ENCODE measurements around the gene SH3RF1.

- TF ChIP-seq MYC (IDR thresholded peaks at IDR 0.05; ENCODE audit: insufficient read depth, insufficient read length, insufficient replicate concordance, low read length, severe bottlenecking) (no peak), EP300 (IDR thresholded peaks at IDR 0.05; ENCODE audit: borderline replicate concordance in 1 of 2, control insufficient read depth in 1 of 2, low read depth in 2 of 2, low read length in 2 of 2) (no peak), REST (IDR thresholded peaks at IDR 0.05; ENCODE audit: low read depth, low read length) (no peak), CTCF (IDR thresholded peaks at IDR 0.05 in 2 of 3, conservative IDR thresholded peaks at IDR 0.05 in 1 of 3; ENCODE audit: control insufficient read depth in 2 of 3, extremely low read depth in 1 of 3, insufficient read depth in 1 of 3, low read depth in 3 of 3, low read length in 3 of 3) (no peak), ZZZ3 (IDR thresholded peaks at IDR 0.05; ENCODE audit: control insufficient read depth, insufficient read length, low read depth) (no peak), SIN3A (IDR thresholded peaks at IDR 0.05; ENCODE audit: low read depth, low read length) (no peak), CREM (IDR thresholded peaks at IDR 0.05; ENCODE audit: low read depth) (no peak), RCOR1 (conservative IDR thresholded peaks at IDR 0.05; ENCODE audit: low read depth, low read length) (no peak), POLR2AphosphoS5 (IDR thresholded peaks at IDR 0.05; ENCODE audit: low read length) (no peak), GABPA (IDR thresholded peaks at IDR 0.05; ENCODE audit: low read depth) (no peak), JUNB (IDR thresholded peaks at IDR 0.05) (no peak), POLR2A (IDR thresholded peaks at IDR 0.05; ENCODE audit: low read depth, low read length) (no peak)
- TF ChIP-seq, protein P1, sequence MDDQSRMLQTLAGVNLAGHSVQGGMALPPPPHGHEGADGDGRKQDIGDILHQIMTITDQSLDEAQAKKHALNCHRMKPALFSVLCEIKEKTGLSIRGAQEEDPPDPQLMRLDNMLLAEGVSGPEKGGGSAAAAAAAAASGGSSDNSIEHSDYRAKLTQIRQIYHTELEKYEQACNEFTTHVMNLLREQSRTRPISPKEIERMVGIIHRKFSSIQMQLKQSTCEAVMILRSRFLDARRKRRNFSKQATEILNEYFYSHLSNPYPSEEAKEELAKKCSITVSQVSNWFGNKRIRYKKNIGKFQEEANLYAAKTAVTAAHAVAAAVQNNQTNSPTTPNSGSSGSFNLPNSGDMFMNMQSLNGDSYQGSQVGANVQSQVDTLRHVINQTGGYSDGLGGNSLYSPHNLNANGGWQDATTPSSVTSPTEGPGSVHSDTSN (IDR thresholded peaks at IDR 0.05; ENCODE audit: insufficient replicate concordance, low read depth, low read length): no peak
- TF ChIP-seq, protein P2, sequence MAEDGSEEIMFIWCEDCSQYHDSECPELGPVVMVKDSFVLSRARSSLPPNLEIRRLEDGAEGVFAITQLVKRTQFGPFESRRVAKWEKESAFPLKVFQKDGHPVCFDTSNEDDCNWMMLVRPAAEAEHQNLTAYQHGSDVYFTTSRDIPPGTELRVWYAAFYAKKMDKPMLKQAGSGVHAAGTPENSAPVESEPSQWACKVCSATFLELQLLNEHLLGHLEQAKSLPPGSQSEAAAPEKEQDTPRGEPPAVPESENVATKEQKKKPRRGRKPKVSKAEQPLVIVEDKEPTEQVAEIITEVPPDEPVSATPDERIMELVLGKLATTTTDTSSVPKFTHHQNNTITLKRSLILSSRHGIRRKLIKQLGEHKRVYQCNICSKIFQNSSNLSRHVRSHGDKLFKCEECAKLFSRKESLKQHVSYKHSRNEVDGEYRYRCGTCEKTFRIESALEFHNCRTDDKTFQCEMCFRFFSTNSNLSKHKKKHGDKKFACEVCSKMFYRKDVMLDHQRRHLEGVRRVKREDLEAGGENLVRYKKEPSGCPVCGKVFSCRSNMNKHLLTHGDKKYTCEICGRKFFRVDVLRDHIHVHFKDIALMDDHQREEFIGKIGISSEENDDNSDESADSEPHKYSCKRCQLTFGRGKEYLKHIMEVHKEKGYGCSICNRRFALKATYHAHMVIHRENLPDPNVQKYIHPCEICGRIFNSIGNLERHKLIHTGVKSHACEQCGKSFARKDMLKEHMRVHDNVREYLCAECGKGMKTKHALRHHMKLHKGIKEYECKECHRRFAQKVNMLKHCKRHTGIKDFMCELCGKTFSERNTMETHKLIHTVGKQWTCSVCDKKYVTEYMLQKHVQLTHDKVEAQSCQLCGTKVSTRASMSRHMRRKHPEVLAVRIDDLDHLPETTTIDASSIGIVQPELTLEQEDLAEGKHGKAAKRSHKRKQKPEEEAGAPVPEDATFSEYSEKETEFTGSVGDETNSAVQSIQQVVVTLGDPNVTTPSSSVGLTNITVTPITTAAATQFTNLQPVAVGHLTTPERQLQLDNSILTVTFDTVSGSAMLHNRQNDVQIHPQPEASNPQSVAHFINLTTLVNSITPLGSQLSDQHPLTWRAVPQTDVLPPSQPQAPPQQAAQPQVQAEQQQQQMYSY (CRISPR knock-in tag; IDR thresholded peaks at IDR 0.05): no peak
Measured at GRCh38 chr4:169114341-169114974, 156.3 kb downstream of the SH3RF1 start.

All from GM12878 (cell line).